ENCODE measurements around the gene FBXL19. TPM values are rescaled to one million over a fixed set of nuclear protein-coding genes. Genes with fewer than 3 reads are reported as not detected.

Gene FBXL19
- polyA plus RNA-seq, 1 of the 3 experiments (the other 2 are of a cell fraction), result 20.6 TPM

DNA sequence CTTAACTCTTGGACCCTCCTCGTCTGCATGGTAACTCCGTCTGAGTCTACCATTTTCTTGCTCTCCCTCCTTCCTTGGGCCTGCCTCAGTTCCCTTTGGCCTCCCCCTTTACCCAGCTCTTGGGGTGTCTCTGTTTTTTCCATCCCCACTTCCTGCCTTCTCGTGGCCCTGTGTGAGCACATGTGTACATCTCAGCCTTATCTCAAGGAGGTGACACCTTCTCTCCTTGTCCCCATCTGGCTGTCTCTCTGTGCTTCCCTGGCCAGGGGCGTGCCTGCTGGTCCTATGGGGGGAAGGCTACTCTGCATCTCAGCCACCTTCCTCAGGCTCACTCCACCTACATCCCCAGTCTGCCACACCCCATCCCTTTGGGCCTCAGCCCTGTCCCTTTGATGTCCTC lies 20.4 kb upstream of the FBXL19 start:
- Histone ChIP-seq H3K36me3 (replicated peaks in 1 of 2; ENCODE audit: control insufficient read depth in 1 of 2, insufficient read depth in 2 of 2, low read length in 1 of 2) (no peaks in the 10 kb centered on the region), H3K4me3 (ENCODE audit: low read depth in 2 of 2, low read length in 1 of 2) (no peak overlapping the region; a peak in 1 of 4 replicates), H3K79me2 (ENCODE audit: insufficient read depth) (no peaks in the 10 kb centered on the region), H3F3A (replicated peaks; ENCODE audit: insufficient read depth) (peaks cover 21% of the 10 kb centered on the region), H2AFZ (ENCODE audit: low read depth) (no peak overlapping the region), H3K27me3 (ENCODE audit: insufficient read depth) (no peaks in the 10 kb centered on the region), H4K20me1 (ENCODE audit: insufficient read depth) (no peaks in the 10 kb centered on the region), H3K4me1 (ENCODE audit: control insufficient read depth in 1 of 2, insufficient read depth in 2 of 2, low read depth in 1 of 2, low read length in 1 of 2) (peaks cover 5 to 12% of the 10 kb centered on the region in 2 experiments; a peak in 2 of 4 replicates), H3K9me3 (no peaks in the 10 kb centered on the region), H3K9me2 (no peaks in the 10 kb centered on the region), H3K4me2 (no peak overlapping the region; the same call in 1 of the 2 replicates), H3K9ac (no peak overlapping the region), H3K27ac (ENCODE audit: low read depth in 2 of 2, low read length in 1 of 2) (peak overlapping the region; percentile 30 to 64; a peak in 3 of 4 replicates)
- TF ChIP-seq MEF2A (IDR thresholded peaks at IDR 0.05; ENCODE audit: borderline replicate concordance, low read depth) (no peak), YY1 (IDR thresholded peaks at IDR 0.05; ENCODE audit: low read depth) (no peak)
- no peak for DNase-seq
- CTCF ChIA-PET, result interaction anchor here (0.8 to 4.6 kb wide), 18 partner anchors 10 to 238 kb away, joined by 3 to 74 read pairs (median 4); partner anchors contain the start of gene BCL7C
- POLR2A ChIA-PET, result interaction anchor here (1.0 to 1.7 kb wide), 6 partner anchors 10 to 98 kb away, joined by 3 to 8 read pairs (median 5); partner anchors contain the start of gene BCL7C
- 96% methylated on average over 4 of the region's 4 CpGs for WGBS (ENCODE audit: low lambda C conversion rate)

DNA sequence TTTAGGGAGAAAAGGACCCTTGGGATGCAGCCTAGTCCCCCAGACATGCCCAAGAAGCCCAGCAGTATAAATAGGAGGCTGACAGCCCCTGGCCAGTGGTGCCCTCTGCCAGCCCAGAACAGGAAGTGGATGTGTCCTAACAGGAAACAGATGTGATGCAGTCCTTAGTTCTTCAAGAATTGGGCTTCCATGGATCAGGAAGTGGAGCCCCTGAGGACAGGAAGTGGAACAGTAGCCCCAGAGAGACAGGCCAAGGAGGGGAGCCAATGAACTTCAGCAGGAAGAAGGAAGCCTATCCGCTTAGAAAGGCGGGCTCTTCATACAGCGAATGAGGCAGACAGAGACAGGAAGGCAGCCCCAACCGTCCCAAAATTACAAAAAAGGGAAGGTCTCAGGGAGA lies 19.8 kb upstream of the FBXL19 start:
- DNase-seq, result peak; percentile 84
- H3K9me3 ChIP-seq, result no peaks in the 10 kb centered on the region
- CTCF ChIA-PET, result interaction anchor here (1.0 to 4.6 kb wide), 5 partner anchors 16 to 59 kb away, joined by 3 to 74 read pairs (median 5); no protein-coding TSS in a partner anchor
- H3K4me3 ChIP-seq (ENCODE audit: low read depth in 2 of 2, low read length in 1 of 2), result no peak overlapping the region
- 100% methylated on average over 4 of the region's 4 CpGs for WGBS (ENCODE audit: low lambda C conversion rate)
- peaks cover 5 to 12% of the 10 kb centered on the region in 2 experiments; a peak in 2 of 4 replicates for H3K4me1 ChIP-seq (ENCODE audit: control insufficient read depth in 1 of 2, insufficient read depth in 2 of 2, low read depth in 1 of 2, low read length in 1 of 2)
- H3K9ac ChIP-seq, result no peak overlapping the region
- peak overlapping the region; percentile 16; the same call in 1 of the 2 replicates for H2AFZ ChIP-seq (ENCODE audit: low read depth)
- H3K27ac ChIP-seq (ENCODE audit: low read depth in 2 of 2, low read length in 1 of 2), result peak overlapping the region; percentile 19 to 64; a peak in 3 of 4 replicates
- TF ChIP-seq ELF1 (IDR thresholded peaks at IDR 0.05) (0 out of 2 replicates have a peak, but pooled peaks have one; percentile 30), YY1 (IDR thresholded peaks at IDR 0.05; ENCODE audit: low read depth) (no peak), GABPA (IDR thresholded peaks at IDR 0.05; ENCODE audit: low read depth) (peak; percentile 65), POLR2AphosphoS5 (IDR thresholded peaks at IDR 0.05; ENCODE audit: low read depth, low read length) (no peak), FOSL2 (IDR thresholded peaks at IDR 0.05; ENCODE audit: borderline replicate concordance, low read depth) (no peak), EP300 (IDR thresholded peaks at IDR 0.05; ENCODE audit: borderline replicate concordance in 1 of 2, low read depth in 1 of 2, low read length in 1 of 2) (no peak; a peak in 1 of 4 replicates), SIN3A (IDR thresholded peaks at IDR 0.05; ENCODE audit: borderline replicate concordance, low read depth, low read length) (no peak), TAF1 (IDR thresholded peaks at IDR 0.05; ENCODE audit: borderline replicate concordance, low read depth, low read length) (no peak), MXI1 (IDR thresholded peaks at IDR 0.05; ENCODE audit: low read depth, low read length) (no peak), TCF12 (IDR thresholded peaks at IDR 0.05) (peak; percentile 17; the same call in 1 of the 2 replicates)
- TF ChIP-seq, protein P1, sequence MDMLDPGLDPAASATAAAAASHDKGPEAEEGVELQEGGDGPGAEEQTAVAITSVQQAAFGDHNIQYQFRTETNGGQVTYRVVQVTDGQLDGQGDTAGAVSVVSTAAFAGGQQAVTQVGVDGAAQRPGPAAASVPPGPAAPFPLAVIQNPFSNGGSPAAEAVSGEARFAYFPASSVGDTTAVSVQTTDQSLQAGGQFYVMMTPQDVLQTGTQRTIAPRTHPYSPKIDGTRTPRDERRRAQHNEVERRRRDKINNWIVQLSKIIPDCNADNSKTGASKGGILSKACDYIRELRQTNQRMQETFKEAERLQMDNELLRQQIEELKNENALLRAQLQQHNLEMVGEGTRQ (IDR thresholded peaks at IDR 0.05; ENCODE audit: borderline replicate concordance, low read depth, low read length), result no peak
- H3K36me3 ChIP-seq (replicated peaks in 1 of 2; ENCODE audit: control insufficient read depth in 1 of 2, insufficient read depth in 2 of 2, low read length in 1 of 2), result no peaks in the 10 kb centered on the region
- no peaks in the 10 kb centered on the region for H4K20me1 ChIP-seq (ENCODE audit: insufficient read depth)
- no peak overlapping the region for H3K4me2 ChIP-seq
- no peaks in the 10 kb centered on the region for H3K79me2 ChIP-seq (ENCODE audit: insufficient read depth)
- peaks cover 21% of the 10 kb centered on the region for H3F3A ChIP-seq (replicated peaks; ENCODE audit: insufficient read depth)
- no peaks in the 10 kb centered on the region for H3K9me2 ChIP-seq
- POLR2A ChIA-PET, result no interaction called here
- H3K27me3 ChIP-seq (ENCODE audit: insufficient read depth), result no peaks in the 10 kb centered on the region
